ENCODE data around the gene HNRNPA1.
"Not testable (repeated sequence)": the region's sequence is repeated elsewhere in the genome, so short reads cannot be mapped to it uniquely, and the experiment has no call there.

Gene HNRNPA1

DNA sequence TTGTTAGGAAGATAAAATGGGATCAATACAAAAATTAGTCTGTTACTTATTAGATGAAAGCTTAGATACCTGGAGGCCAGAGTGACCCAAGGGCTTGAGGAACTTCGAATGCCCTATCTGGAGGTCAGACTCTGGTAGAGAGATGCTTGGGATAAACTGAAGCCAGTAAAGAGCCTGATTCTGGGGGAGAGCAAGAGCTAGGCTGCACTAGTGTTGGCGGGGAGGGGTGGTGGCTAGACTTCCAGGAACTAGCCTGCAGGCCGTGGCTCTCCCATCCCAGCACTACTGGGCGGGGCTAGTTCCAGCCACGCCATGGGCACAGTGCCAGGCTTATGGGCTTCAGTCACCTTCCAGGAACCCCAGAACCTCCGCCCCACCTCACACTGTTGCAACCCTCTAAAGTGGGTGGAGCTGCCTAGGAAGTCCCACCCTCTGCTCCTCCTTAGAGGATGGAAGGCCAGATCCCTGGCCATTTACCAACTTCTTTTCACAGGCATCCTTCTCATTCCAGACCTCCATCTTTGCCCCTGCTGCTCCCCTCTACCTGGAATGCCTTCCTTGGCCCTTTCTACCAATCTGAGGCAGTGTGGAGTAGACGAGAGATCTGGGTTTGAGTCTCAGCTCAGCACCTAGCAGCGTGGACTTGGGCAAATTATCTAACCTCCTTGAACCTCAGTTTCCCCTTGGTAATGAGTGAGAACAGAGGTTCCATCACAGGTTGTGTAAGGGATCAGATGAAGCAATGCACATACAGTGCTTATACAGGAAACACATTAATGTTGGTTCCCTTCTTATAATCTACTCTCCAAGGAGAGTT, 26.6 kb downstream of the HNRNPA1 start:
- no peak overlapping the region for H3K4me3 ChIP-seq (ENCODE audit: low read depth, low read length)
- TF ChIP-seq, protein P1, sequence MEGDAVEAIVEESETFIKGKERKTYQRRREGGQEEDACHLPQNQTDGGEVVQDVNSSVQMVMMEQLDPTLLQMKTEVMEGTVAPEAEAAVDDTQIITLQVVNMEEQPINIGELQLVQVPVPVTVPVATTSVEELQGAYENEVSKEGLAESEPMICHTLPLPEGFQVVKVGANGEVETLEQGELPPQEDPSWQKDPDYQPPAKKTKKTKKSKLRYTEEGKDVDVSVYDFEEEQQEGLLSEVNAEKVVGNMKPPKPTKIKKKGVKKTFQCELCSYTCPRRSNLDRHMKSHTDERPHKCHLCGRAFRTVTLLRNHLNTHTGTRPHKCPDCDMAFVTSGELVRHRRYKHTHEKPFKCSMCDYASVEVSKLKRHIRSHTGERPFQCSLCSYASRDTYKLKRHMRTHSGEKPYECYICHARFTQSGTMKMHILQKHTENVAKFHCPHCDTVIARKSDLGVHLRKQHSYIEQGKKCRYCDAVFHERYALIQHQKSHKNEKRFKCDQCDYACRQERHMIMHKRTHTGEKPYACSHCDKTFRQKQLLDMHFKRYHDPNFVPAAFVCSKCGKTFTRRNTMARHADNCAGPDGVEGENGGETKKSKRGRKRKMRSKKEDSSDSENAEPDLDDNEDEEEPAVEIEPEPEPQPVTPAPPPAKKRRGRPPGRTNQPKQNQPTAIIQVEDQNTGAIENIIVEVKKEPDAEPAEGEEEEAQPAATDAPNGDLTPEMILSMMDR (IDR thresholded peaks at IDR 0.05; ENCODE audit: insufficient read depth, low read depth, low read length, missing control alignments): no peak
- no peak for DNase-seq (ENCODE audit: low read depth)

DNA sequence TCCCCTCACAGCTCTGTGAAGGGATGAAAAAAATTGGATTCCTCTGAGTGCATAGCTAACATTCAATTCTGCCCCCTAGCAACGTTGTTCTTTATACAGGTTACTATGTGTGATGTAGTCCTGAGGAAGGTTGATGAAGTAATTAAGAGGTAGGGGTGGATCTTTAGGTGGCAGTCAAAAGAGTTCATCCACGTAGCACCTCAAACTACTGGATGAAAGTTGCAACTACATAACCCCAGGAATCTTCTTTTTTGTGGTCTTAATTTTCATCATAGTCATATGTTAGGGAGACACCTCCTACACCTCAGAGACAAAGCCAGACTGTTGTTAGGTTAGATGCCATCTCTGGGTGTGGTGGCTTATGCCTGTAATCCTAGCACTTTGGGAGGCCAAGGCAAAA, 30.5 kb downstream of the HNRNPA1 start:
- H3K4me3 ChIP-seq (ENCODE audit: low read depth, low read length): no peak overlapping the region
- TF ChIP-seq, protein P1 (IDR thresholded peaks at IDR 0.05; ENCODE audit: insufficient read depth, low read depth, low read length, missing control alignments): no peak
- no peak for DNase-seq (ENCODE audit: low read depth)

DNA sequence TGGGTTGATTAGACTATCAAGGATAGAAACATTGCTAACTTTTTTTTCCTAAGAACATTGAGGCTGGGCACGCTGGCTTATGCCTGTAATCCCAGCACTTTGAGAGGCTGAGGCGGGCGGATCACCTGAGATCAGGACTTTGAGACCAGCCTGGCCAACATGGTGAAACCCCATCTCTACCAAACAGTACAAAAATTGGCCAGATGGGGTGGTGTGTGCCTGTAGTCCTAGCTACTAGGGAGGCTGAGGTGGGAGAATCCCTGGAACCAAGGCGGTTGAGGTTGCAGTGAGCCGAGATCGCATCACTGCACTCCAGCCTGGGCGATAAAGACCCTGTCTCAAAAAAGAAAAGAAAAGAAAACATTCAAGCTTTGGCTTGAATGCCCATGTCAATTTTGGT, 31.8 kb downstream of the HNRNPA1 start:
- not testable (repeated sequence) for DNase-seq (ENCODE audit: low read depth); H3K4me3 ChIP-seq (ENCODE audit: low read depth, low read length)

DNA sequence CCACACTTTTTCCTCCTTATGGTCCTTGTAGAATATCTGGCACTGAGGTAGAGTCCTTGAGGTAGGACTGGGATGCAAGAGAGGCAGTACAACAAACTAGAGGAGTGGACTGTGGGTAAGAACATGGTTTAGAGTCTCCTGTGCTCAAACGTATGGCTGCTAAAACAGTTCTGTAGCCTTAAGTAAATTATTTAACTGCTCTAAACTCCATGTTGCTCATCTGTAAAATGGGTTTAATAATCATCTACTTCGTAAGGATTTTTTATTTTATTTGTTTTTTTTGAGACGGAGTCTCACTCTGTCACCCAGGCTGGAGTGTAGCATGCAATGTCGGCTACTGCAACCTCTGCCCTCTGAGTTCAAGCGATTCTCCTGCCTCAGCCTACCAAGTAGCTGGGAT, 40.8 kb downstream of the HNRNPA1 start:
- no peak overlapping the region for H3K4me3 ChIP-seq (ENCODE audit: low read depth, low read length)
- DNase-seq (ENCODE audit: low read depth): no peak
- TF ChIP-seq, protein P1 (IDR thresholded peaks at IDR 0.05; ENCODE audit: insufficient read depth, low read depth, low read length, missing control alignments): no peak

DNA sequence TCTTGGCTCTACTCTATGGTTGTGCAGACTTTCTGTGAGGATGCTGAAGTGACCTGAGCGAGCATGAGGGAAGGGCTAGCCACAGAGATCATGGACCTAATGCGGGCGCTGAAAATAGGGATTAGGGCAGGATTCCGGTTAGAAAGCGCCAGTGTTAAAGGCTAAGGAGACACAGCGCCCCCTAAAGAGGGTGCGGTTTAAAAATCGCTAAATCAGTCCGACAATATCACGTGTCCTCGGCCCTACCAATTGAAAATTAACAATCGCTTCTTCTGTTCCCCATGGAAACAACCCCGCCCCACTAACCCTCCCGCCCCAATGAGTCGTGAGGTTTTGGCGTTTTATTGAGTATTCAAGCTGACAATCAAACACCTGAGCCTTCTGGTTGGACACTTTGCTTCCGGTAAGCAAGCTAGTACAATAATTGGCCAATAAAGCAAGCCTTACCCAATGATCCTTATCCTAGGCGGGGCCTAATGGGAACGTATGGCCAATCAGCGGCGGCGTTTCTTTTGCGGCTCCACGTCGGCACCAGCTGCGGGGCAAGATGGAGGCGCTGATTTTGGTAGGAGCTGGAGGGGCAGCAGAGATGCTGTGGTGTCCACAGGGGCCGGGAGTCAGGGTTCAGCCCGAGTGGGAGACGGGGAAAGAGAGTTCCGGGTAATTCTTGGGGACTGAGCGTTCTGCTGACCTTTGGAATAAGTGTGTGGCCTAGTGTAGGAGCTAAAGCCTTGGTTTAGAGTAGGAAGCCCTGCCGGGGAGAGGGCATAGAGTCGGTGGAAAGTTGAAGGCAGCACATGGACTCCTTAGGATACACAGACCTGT, 44.3 kb downstream of the HNRNPA1 start, which contains the start of gene COPZ1:
Gene COPZ1 (plus strand): TSS at position 515 of the 825 bp plus-strand sequence. CDS start 33 bp downstream, at position 548.
- peak; percentile 98 for DNase-seq (ENCODE audit: low read depth)
- TF ChIP-seq, protein P1 (IDR thresholded peaks at IDR 0.05; ENCODE audit: insufficient read depth, low read depth, low read length, missing control alignments): peak; percentile 74
- peak within 1 kb of the TSS; percentile 81 for H3K4me3 ChIP-seq (ENCODE audit: low read depth, low read length)

DNA sequence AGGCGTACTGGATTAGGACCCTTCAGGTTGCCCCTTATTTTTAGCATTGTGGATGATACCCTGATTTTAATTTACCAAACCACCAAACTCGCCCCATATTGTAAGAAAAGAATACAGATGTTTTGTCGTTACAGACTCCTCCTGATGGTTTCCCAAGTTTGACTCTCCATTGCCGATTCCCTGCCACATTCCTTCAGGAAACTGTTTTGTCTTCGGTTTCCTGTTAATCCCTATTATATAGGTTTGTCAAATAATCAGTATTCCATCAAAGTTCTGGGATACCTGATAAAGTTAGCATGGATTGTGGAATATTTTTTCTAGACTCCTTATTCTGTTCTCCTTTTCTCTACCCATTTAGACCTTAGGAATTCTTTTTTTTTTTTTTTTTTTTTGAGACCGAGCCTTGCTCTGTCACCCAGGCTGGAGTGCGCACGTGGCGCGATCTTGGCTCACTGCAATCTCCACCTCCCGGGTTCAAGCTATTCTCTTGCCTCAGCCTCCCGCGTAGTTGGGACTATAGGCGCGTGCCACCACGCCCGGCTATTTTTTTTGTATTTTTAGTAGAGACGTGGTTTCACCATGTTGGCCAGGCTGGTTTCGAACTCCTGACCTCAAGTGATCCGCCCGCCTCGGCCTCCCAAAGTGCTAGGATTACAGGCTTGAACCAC, 45.0 kb downstream of the HNRNPA1 start:
- peak overlapping the region; percentile 81 for H3K4me3 ChIP-seq (ENCODE audit: low read depth, low read length)
- DNase-seq (ENCODE audit: low read depth): not testable (repeated sequence)

DNA sequence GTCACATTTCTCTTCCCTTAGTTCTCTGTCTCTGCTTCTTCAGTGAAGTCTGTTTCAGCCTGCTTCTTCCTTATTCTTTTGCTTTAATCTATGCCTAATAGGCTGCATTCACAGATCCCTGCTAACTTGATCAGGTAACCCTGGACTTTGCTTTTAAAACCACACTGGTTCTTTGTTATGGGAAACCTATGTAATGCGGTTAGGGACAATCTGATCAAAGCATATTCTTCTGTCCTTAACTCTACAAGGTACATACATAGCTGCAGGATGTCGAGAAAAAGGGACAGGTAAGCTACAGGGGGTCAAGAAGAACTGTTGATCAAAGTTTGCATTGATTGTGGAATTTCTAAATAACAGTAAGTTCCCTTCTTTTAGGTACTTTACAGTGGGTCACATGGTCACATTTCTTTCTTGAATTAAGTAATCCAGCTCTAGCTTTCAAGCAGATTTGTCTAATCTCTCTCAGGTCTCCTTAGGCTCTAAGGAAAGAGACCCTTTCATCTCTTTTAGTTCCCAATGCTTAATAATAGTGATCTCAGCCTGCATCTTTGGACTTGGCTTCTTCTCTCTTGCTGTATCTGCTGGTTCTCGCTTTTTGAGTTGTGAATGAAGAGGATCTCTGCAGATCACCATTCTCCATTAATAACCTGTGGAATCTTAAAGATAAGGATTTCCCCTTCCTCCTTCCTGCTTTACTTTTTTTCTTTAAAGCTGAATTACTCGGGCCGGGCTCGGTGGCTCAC, 48.2 kb downstream of the HNRNPA1 start:
- no peak for DNase-seq (ENCODE audit: low read depth)
- TF ChIP-seq, protein P1 (IDR thresholded peaks at IDR 0.05; ENCODE audit: insufficient read depth, low read depth, low read length, missing control alignments): no peak
- H3K4me3 ChIP-seq (ENCODE audit: low read depth, low read length): no peak overlapping the region
